GM12801 (cell line): ENCODE data around the gene HSPBAP1.

ENCODE experiments used
- TF ChIP-seq, protein P1 (sequence below): IDR thresholded peaks from one replicate; pipeline ENCODE4 v1.5.1; 2011; ENCODE audit warnings: control low read depth; ENCODE audit not compliant: insufficient read length; ENCODE audit errors: extremely low read depth

HSPBAP1 gene

DNA sequence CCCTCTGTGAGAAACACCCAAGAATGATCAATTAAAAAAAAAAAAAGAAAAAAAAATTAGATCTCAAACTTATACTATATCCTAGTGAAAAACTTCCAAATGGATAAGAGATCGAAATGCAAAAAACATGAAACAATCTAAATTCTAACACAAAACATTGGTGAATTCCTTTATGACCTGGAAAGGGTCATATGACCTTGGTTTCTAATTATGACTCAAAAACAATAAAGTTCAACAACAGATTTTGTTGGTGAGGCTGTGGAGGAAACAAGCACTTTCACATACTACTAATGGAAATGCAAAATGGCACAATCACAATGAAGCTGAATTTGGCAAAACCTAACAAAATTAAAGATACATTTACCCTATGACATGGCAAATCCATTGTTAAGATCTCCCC is 45.3 kb downstream of the HSPBAP1 start:
- TF ChIP-seq, protein P1, sequence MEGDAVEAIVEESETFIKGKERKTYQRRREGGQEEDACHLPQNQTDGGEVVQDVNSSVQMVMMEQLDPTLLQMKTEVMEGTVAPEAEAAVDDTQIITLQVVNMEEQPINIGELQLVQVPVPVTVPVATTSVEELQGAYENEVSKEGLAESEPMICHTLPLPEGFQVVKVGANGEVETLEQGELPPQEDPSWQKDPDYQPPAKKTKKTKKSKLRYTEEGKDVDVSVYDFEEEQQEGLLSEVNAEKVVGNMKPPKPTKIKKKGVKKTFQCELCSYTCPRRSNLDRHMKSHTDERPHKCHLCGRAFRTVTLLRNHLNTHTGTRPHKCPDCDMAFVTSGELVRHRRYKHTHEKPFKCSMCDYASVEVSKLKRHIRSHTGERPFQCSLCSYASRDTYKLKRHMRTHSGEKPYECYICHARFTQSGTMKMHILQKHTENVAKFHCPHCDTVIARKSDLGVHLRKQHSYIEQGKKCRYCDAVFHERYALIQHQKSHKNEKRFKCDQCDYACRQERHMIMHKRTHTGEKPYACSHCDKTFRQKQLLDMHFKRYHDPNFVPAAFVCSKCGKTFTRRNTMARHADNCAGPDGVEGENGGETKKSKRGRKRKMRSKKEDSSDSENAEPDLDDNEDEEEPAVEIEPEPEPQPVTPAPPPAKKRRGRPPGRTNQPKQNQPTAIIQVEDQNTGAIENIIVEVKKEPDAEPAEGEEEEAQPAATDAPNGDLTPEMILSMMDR: no peak

DNA sequence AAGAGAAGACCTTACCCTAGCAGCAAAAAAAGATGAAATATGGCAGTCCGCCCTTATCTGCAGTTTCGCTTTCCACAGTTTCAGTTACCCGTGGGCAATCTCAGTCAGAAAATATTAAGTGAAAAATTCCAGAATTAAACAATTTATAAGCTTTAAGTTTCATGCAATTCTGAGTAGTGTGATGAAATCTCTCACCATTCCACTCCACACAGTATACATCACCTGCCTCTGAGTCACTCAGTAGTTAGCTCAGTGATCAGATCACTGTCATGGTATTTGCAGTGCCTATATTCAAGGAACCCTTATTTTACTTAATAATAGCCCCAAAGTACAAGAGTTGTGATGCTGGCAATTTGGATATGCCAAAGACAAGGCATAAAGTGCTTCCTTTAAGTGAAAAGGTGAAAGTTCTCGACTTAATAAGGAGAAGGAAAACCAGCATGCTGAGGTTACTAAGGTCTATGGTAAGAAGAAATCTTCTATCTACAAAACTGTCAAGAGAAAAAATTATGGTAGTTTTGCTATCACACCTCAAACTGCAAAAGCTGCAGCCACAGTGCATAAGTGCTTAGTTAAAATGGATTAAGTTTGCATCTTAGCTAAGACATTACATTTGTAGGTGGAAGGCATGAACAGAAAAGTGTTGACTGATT is 48.1 kb downstream of the HSPBAP1 start:
- TF ChIP-seq, protein P1: no peak

DNA sequence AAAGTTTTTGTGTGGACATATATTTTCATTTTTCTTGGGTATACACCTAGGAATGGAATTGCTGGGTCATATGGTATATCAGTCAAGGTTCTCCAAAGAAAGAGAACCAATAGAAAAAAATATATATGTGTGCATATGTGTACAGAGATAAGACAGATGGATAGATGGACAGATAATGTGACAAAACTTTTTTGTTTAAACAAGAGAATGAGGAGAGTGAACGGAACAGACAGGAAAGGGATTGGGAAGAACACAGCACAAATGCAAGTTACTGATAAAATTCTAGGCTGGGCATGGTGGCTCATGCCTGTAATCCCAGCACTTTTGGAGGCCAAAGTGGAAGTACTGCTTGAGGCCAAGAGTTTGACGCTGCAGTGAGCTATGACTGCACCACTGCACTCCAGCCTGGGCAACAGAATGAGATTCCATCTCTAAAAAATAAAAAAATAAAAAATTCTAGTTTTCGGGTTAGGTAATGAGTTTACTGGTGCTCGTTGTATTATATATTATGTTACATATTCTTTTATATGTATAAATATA is 50.0 kb downstream of the HSPBAP1 start:
- TF ChIP-seq, protein P1: no peak

DNA sequence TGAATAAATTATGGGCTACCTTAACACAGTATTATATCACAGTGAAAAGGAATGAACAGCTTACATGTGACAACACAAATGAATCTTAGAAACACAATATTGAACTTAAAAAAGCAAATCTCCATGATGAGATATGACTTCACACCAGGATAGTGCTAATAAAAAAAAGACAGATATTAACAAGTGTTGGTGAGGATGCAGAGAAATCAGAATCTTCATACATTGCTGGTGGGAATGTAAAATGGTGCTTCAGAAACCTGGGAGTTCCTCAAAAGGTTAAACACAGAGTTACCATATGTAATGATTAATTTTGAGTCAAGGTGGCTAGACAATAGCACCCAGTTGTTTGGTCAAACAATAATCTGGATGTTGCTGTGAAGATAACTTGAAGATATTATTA is 51.4 kb downstream of the HSPBAP1 start:
- TF ChIP-seq, protein P1: no peak

DNA sequence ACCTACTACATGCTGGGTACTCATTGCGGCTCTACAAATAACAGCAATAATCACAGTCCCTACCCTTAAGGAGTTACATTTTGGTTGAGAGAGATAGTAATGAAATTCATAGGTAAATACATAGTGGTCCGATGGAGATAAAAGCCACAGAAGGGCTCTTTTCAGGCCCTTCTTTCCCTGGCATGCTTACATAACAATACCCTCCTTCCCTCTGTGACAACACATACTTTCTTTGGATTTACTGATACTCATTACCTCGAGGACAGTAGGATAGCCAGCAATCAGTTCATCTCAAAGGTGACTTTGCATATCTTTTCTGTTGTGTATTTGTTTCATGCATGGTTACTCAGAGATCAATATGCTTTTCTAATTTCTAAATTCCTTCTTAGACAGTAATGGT is 54.5 kb downstream of the HSPBAP1 start:
- TF ChIP-seq, protein P1: no peak

DNA sequence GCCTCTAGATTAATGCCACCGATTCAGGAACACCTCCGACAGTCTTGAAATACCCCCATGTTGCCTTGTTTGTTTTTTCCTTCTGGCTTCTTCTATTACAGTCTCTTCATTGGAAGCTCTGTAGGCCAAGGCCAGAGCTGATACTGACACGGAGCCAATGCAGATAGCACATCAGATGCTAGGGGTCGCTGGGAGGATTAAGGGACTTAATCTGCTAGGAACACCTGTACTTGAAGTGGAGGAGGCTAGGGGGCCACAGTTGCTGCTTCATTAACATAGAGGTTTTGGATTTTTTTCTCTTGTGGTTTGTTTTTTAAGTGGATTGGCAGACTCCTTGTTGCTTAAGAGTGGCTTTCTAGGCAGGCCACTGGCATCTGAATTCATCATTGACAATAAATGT is 63.4 kb downstream of the HSPBAP1 start:
- TF ChIP-seq, protein P1: no peak

DNA sequence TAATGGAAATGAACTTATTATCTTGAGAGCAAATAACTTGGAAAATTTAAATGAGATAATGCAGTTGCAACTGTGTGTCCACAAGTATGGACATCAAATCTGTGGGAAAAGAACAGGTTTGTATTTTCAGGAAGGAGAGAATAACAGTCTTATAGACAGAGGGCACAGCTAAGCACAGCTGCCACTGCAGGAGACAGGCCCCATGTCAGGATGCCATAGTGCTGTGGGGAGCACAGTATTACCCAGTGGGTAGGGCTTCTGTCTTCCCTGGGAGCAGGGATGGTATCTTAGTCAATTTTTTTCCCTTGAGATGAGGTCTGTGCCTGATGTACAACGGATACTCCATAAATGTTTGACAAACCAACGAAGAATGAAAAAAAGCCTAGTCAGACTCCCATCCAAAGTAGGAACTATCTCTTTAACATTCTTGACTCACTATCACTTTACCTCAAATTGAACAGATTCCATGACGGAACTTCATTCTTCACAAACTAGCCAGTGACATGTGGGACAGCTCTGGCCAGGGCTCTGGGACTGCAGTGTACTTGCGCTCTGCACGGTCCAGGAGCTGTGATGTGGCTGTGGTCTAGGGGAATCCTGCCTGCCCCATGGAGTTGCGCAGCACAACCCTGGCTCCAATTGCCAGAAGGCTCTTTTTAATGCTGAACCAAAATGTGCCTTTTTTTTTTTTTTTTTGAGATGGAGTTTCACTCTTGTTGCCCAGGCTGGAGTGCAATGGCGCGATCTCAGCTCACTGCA is 64.7 kb downstream of the HSPBAP1 start:
- TF ChIP-seq, protein P1: no peak
